PC-9 (cell line): ENCODE data around the gene BACH2.

Experiments used
- CTCF ChIP-seq: fragments of 200-600 bp; sonication (generic); conservative IDR thresholded peaks from 2 replicates; pipeline ENCODE4 v1.6.1; 2017; ENCODE audit warnings: mixed run types, antibody characterized with exemption, mild to moderate bottlenecking, moderate library complexity
- EZH2 ChIP-seq: fragments of 200-600 bp; sonication (generic); IDR thresholded peaks from 2 replicates; pipeline ENCODE4 v1.8.0; 2017; ENCODE audit warnings: antibody characterized with exemption, low read depth

- TF ChIP-seq CTCF (no peak), EZH2 (no peak)
These were observed 188.8 kb downstream of the BACH2 start for GRCh38 chr6:90107771-90108282.
